ENCODE results near the gene AKAP6.
"Not testable (repeated sequence)": the region's sequence is repeated elsewhere in the genome, so short reads cannot be mapped to it uniquely, and the experiment has no call there.

The AKAP6 gene

DNA sequence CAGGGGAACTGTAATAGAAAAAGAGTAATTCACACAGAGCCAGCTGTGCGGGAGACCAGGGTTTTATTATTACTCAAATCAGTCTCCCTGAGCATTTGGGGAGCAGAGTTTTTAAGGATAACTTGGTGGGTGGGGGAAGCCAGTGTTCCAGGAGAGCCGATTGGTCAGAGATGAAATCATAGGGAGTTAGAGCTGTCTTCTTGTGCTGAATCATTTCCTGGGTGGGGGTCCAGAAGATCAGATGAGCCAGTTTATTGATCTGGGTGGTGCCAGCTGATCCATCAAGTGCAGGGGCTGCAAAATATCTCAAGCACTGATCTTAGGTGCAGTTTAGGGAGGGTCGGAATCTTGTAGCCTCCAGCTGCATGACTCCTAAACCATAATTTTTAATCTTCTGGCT is 44.1 kb downstream of the AKAP6 start:
- DNase-seq (ENCODE audit: low read depth) = not testable (repeated sequence)

DNA sequence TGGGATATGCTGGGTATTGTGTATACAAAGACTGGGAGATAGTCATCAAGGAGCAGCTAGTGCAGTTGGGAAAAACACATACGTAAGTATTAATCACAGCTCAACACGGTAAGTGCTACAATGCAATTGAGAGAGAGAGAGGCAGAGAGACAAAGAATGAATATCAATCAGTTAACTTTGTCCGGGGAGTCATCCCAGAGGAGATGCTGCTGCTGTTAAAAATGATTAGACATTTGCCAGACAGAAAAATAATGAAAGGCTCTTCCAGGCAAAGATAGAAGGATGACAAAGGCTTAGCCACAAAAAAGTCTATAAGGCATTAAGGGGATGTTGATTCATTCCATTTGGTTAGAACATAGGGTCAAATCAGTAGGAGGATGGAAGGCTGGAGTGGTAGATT is 45.1 kb downstream of the AKAP6 start:
- no peak for DNase-seq (ENCODE audit: low read depth)

DNA sequence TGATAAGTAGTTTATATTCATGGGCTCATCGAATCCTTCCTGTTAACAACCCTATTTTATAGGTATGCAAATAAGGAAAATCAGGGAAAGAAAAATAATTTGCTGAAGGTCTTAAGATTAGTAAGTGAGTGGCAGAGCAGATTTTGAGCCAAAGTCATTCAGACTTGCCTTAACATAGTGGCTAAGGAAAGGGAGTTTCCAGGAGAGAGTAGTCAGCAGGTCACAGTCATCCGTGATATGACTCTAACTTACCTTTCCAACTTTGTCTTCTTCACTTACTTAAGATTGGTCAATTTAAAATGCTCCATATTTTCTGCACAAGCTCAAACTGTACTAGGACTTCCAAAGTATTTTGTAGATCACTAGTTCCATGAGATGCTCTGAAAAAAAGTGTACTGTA is 46.6 kb downstream of the AKAP6 start:
- no peak for DNase-seq (ENCODE audit: low read depth)

DNA sequence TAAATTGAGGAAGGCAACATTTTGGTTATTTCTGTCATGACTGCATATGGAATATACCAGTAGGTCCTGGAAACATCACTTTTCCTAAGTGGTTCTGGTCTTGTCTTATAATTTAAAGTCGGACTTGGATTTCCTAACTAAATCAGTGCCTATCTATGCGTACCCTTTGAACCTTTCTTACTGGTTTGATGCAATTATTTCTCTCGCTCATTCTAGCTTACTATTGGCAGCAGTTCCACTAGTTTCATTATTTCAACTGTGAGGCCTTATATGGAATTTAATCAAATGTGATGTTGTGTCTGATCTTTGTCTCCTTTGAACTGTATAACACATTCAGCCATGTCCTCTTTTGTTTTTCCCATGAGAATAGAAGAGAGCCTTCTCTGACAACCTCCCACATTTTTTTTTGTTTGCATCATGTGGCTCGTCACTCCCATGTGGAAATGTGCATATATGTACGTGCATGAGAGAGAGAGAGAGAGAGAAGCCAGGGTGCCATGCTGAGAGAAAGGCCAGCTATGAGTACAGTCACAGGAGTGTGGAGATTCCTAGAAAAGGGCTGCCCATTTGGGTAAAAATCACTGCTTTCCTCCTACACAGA is 48.0 kb downstream of the AKAP6 start:
- no peak for DNase-seq (ENCODE audit: low read depth)

DNA sequence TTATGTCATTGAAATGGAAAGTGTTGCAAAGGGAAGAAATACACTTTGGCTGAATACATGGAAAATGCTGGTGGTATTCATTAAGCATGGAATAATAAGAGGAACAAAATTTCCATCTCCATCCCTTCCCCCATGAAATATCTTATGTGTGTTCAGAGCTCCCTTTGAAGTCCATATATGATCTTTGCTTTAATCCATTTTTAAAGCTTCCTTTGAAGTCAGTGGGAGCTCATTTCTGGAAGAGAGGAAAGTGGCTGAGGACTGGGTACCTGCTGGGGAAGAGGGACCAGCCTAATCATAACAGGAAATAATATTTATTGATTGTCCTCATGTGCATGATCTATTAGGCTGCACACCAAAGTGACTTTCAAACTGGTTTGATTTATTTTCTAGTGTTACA is 49.2 kb downstream of the AKAP6 start:
- no peak for DNase-seq (ENCODE audit: low read depth)

DNA sequence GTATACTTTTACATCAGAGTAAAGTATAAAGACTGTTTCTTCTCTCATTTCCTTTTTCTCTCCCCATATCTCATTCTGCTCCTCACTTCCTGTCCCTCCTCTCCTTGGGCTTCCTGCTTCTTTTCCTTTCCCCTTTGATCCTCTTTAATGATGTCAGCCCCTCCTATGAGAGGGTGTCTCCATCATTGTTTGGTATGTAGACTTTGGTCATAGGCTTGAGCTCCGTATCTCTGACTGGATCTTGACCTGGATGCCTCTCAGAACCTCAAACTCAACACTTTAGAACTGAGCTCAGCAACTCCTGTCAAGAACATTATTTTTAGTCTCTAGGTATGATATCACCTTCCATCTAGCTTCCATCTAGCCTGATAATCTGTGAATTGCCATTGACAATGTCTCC is 50.3 kb downstream of the AKAP6 start:
- DNase-seq (ENCODE audit: low read depth) = no peak

DNA sequence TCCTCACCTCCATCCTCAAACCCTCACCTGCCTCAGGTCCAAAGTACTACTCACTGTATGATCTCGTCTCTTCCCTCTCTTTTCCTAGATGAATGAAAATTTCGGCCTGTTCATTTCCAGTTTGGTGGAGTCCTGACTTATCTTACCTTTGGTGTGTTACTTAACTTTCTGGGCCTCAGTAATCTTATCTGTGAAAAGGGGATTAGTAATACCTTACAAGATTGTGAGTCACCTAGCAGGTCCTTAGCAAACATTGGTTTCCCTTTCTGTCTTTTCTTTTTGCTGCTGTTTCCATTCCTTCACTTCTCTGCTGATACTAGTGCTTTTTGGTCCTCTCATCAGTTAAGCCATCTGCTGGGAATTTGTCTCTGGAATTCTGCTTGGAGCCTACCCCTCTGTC is 52.8 kb downstream of the AKAP6 start:
- no peak for DNase-seq (ENCODE audit: low read depth)

DNA sequence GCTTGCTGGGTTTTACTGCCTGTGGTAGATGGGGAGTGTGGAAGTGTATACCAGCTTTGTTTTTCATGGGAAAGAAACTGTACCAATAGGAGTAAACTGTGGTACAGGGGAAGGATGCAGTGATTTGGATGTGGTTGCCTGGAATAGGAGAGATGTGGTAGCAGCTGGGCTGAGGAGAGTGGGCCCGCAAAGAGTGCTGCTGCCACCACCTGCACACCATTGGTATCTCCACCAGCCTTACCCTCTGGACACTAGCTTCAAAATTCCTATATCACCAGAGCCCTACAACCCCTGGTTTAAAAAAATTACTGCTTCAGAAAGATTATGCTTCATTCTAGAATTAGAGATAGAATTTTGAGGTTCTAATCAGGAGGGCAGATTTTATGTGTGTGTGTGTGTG is 53.6 kb downstream of the AKAP6 start:
- no peak for DNase-seq (ENCODE audit: low read depth)

DNA sequence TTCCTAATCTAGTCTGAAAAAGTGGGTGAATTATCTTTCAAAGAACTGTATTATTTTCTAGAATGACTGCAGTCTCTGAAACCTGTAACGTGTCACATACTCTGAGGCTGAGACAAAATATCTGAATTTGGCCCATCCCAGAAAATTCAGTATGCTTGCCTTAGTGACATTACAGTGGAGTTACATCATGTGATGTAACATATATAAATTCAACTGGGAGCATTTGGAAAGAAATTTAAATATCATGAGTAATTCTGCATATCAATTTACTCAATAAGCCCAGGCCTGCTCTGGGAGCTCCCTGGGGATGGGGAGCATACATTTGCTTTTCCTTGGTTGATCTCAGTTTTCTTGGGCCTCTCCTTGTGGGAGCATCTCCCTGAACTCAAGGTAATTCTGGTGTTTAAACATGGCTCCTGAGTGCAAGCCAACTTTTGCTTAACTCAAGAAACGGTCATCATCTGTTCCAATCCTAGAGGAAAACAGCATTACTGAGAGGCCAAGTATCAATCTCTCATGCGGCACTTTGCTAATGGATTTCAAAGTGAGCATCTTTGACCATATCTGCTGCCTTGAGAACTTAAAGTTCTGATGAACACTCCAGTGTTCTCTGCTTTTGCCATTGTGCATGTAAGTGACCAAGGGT is 54.4 kb downstream of the AKAP6 start:
- no peak for DNase-seq (ENCODE audit: low read depth)

DNA sequence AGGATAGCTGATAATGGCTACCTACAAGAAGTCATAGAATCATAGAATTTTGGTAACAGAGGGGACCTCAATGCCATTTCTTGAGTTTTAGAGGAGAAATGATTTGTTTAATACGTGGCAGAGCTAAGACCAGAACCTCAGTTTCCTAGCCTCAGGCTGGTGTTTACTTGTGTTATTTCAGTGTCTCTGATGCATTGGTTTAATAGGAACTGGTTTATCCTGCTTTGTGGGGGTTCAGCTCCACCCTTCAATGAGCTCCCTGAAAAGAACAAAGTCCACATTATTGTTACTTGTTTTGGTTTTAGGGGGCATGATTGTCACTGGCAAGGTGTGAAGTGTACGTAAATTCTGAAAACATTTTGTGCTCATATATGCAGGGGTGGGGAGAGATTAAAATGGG is 55.4 kb downstream of the AKAP6 start:
- no peak for DNase-seq (ENCODE audit: low read depth)

DNA sequence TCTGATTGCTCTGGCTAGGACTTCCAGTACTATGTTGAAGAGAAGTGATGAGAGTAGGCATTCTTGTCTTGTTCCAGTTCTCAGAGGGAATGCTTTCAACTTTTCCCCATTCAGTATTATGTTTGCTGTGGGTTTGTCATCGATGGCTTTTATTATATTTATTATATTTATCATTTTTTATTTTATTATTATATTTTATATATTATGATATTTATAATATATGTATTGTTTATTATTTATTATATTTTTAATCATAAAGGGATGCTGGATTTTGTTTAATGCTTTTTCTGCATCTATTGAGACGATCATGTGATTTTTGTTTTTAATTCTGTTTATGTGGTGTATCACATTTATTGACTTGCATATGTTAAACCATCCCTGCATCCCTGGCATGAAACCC is 58.2 kb downstream of the AKAP6 start:
- not testable (repeated sequence) for DNase-seq (ENCODE audit: low read depth)

DNA sequence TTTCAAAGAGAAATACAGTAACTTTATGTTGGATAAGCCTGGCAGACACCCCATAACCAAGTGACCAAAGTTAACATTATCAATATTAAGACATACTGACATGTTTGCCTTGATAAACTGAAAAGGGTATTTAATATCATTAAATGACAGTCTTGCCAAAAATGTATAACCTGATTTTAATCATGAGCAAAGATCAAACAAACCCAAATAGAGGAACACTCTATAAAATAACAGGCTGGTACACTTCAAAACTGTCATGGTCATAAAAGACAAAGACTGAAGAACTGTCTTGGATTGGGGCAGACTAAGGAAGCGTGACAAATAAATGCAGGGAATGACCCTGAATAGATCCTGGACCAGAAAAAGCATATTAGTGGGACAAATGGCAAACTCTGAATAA is 64.0 kb downstream of the AKAP6 start:
- DNase-seq (ENCODE audit: low read depth) = no peak

DNA sequence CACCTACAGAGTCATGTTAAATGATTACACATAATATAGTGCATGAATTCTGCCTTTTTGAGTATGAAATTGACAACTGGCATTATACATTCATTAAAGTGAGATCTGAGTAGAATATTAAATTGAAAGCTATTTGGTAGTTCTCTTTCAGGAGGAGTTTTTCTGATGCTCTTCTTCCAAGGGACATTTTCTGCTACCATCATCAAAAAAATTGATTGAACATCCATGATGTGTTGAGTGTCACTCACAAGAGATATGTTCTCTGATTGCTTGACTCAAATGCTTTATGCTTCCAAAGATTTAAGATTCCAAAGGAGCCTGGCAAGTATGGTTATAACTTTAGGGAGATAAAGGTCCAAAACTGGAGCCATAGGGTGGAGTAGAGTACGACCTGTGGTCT is 64.9 kb downstream of the AKAP6 start:
- no peak for DNase-seq (ENCODE audit: low read depth)

DNA sequence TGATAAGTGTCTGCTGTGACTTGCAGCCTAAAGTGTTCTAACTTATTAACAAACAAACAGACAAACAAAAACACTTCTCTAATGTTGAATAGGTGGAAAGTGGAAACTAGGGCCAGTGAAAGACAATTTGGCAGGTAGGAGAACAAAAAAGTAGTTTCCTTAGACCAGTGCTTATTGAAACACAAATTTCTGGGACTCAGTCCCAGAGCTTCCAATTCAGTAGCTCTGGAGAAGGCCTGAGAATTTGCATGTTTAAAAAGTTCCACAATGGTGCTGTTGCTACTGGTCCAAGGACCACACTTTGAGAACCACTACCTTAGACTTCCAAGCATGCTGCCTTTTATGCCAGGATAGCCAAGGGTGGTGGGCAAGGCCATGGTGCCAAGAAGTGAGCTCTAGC is 67.8 kb downstream of the AKAP6 start:
- DNase-seq (ENCODE audit: low read depth) = no peak

DNA sequence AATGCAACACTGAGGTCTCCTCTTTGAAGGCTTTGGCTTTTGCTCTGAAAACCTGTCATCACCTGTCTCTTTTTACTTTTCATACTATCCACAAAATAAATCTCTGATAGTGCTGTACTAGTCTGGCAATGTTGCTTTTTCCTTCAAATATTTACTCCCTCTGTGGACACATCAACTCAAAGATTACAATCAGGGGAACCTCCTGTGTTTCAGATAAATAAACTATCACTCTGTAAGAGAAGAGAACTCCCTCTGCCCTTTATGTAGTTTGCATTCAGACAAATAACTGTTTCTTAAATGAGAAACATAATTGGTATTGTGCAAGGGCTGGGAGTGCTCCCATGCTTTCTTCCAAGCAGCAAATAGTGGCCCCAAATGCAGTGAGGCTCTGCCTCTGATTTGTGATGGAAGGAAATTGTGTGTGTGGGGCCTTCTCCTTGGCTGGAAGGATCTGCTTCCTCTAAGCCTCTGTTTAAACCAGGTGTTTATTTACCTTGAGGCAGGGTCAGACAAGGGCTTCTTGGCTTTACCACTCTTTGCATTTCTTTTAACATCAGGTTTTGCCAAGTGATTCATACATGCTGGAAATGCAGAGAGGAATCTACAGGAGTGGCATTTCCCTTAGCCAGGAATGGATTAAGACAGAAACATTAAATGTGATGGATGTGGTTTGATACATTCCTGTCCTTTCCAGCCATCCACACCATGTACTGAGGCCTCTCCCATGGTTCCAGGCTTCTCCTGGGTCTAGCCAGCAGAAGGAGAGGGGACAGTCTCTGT is 69.0 kb downstream of the AKAP6 start:
- DNase-seq (ENCODE audit: low read depth) = no peak

DNA sequence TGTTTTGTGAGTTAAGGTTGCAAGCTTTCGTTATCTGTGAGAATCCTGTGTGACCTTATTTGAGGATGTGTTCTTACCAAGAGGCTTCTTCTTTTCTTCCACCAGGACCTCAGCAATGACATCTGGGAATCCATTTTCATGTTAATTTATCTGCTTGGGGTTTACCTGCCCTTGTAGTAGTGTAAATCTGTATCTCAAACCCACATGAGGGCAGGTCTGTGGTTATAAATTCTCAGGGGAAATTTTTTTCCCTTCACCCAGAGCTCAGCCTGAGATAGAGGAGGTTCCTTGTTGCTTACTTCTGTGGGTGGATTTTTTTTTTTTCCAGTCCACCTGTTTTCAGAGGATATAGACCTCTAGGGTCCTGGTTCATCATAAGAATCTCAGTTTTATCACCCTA is 70.8 kb downstream of the AKAP6 start:
- no peak for DNase-seq (ENCODE audit: low read depth)

DNA sequence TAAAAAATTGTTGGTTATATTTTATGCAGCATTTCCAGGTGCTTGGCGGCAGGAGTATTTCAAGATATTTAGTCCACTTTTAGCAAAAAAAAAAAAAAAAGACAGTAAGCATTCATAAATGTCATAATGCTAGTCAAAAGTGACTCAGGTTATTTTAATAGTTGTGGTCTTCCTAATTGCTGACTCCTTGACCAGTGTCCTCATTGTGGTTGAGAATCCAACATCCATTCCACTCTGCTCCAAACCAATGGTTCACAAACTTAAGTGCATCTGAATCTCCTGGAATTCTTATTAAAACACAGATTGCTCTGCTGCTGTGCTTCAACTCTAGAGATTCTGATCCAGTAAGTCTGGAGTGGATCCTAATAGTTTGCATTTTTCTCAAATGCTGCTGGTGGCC is 71.4 kb downstream of the AKAP6 start:
- no peak for DNase-seq (ENCODE audit: low read depth)

DNA sequence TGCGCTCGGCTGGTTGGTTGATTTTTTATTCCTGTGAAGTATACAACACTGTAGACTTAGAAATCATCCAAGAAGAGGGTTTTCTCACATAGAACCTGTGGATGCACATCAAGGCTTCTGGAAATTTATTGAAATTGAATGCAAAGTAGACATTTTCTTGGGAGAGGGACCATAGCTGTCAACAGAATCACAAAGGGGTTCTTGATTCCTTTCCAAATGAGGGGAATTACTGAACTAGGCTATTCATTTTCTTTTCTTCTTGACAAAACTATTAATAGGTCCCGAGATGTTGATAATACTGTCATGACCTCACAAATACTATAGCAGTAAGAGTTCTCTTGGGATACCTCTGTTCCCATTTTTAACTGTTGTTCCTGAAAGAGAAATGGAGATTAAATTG is 73.9 kb downstream of the AKAP6 start:
- no peak for DNase-seq (ENCODE audit: low read depth)

DNA sequence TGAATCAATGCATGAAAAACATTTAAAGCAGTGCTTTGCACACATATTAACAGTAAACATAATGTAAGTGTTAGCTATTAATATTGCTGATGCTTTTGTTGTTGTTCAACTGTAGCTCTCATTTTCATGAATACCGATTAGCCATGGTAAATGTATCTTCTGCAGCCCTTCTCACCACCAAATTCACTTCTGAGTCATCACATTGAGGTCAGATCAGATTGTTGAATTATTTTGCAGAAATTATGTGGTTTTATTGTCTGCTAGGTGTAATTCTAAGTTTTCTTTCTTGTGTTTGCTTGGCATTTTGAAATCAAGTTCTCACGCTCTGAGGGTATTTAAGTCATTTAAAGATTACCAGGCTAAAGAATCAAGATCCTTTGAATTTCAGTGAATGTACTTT is 74.6 kb downstream of the AKAP6 start:
- no peak for DNase-seq (ENCODE audit: low read depth)

DNA sequence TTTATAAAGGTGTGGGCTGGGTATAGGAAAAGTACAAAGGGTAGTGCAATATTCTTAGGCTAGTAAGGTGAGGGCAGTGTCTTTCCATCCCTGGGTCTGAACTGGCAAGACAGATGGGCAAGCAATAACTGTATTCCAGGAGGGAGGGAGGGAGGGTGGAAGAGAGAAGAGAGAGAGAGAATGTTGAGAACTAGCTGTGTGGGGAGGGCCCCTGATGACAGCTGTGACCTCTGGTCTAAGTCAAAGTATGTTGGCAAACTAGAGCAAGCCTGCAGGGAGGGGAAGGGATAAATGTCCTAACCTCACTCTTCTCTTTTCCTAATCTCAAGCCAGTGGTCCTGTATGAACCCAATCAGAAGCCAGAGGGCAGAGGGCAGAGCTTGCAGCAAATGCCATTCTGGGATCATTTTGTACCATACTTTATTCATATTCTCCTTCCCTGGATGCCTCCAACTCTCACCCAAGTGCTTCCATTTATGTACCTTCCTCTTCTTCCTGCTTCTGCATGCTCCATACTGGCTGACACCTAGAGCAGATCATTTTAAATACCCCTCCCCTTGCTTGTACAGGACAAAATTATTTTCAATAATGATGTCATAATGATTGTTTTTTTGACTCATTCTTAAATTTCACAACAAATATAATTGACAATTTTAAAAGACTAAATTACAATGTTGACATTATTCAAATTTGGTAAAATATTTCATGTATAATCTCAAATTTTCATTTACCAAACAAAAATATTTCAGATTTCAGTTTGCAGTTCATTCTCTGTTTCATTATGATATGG is 75.9 kb downstream of the AKAP6 start:
- DNase-seq (ENCODE audit: low read depth) = no peak

DNA sequence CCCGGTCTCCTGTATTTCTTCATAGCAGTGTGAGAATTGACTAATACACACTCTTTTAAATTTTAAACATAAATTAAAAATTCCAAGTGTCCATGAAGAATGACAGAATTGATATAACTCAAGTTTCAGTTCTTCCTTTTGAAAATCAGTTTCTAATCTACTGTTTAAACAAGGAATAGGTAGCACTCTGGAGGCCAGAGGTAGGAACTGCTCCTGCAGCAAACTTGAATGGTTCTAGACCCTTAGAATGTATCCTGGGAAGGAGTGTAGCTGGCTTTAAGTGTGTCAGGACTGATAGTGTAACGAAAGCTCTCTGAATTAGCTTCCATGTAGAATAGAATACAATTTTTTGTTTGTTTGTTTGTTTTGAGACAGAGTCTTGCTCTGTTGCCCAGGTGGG is 76.8 kb downstream of the AKAP6 start:
- no peak for DNase-seq (ENCODE audit: low read depth)

DNA sequence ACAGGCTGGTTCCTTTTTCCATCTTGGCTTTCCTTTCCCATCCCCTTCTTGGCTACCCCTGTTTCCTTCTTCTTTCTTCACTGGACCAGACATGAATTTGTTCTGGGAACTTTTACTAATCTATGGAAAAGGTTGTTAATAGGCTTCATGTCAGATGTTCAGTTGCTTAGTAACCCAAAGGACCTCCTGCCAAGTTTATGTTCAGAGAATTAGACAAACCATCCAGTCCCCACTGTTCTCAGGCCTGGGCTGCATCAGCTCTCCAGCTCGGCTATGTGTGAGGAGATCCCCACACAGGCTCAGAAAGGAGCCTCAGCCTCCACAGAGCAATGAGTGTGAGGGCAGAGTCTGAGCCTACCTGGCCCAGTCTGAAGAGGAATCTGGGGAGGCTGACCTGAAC is 78.0 kb downstream of the AKAP6 start:
- no peak for DNase-seq (ENCODE audit: low read depth)

DNA sequence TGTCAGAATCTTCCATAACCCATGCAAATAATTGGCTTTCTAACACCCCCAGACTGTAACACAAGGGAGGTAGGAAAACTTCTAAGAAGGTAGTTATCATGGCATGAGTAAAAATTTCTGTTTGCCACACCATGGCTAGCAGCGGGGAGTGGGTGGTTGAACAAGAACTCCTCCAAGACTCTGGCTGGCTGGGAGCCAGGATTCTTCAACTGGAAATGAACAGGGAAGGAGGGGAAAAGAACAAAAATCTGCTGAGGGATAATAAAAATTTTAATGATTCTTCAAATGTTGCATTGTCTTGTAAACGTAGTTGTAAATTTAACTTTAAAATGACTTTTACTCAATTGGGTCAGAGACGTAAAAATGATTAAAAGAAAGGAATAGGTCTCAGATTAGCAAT is 78.9 kb downstream of the AKAP6 start:
- DNase-seq (ENCODE audit: low read depth) = no peak
